ENCODE data around the gene DBNL. TPM values are rescaled to one million over a fixed set of nuclear protein-coding genes. Genes with fewer than 3 reads are reported as not detected.

Gene DBNL
- total RNA-seq, 1 donor from 2014 or later: 93.7 TPM

- DNase-seq (no peak), ATAC-seq (no peak)
- no peak for TF ChIP-seq CTCF (IDR thresholded peaks at IDR 0.05)
- no peaks in the 10 kb centered on the region for H3K9me3 ChIP-seq
- no peaks in the 10 kb centered on the region for H3K27me3 ChIP-seq
- H3K4me3 ChIP-seq: no peak overlapping the region
- no peaks in the 10 kb centered on the region for H3K4me1 ChIP-seq
- H3K27ac ChIP-seq: no peak overlapping the region
- intact Hi-C loops (cut with DNase I): no loop called here
- peaks cover 38% of the 10 kb centered on the region for H3K36me3 ChIP-seq
Observed at GRCh38 chr7:44107961-44108767, 63.7 kb downstream of the DBNL start.

GRCh38 chr7:44108768-44109750 is 64.6 kb downstream of the DBNL start:
- no peak for TF ChIP-seq CTCF (IDR thresholded peaks at IDR 0.05)
- Histone ChIP-seq H3K4me3 (no peak overlapping the region), H3K4me1 (no peaks in the 10 kb centered on the region), H3K9me3 (no peaks in the 10 kb centered on the region), H3K27me3 (no peaks in the 10 kb centered on the region), H3K27ac (no peak overlapping the region), H3K36me3 (peaks cover 38% of the 10 kb centered on the region)
- DNase-seq (no peak), ATAC-seq (no peak)
- intact Hi-C loops (cut with DNase I): no loop called here

- ATAC-seq: no peak
- no peak for TF ChIP-seq CTCF (IDR thresholded peaks at IDR 0.05)
- no peak overlapping the region for H3K4me3 ChIP-seq
- H3K27me3 ChIP-seq: no peaks in the 10 kb centered on the region
- H3K9me3 ChIP-seq: no peaks in the 10 kb centered on the region
- DNase-seq: no peak
- no peak overlapping the region for H3K27ac ChIP-seq
- intact Hi-C loops (cut with DNase I): no loop called here
- H3K36me3 ChIP-seq: peaks cover 47% of the 10 kb centered on the region
- no peaks in the 10 kb centered on the region for H3K4me1 ChIP-seq
Observed at GRCh38 chr7:44109991-44110390, 65.5 kb downstream of the DBNL start.

- H3K36me3 ChIP-seq: peaks cover 52% of the 10 kb centered on the region
- DNase-seq (no peak), ATAC-seq (no peak)
- H3K27ac ChIP-seq: no peak overlapping the region
- no peaks in the 10 kb centered on the region for H3K27me3 ChIP-seq
- H3K9me3 ChIP-seq: no peaks in the 10 kb centered on the region
- H3K4me1 ChIP-seq: no peaks in the 10 kb centered on the region
- no peak overlapping the region for H3K4me3 ChIP-seq
- intact Hi-C loops (cut with DNase I): no loop called here
- TF ChIP-seq CTCF (IDR thresholded peaks at IDR 0.05): no peak
Observed at GRCh38 chr7:44110719-44111635, 66.5 kb downstream of the DBNL start.

Small RNAs within 50 kb of the gene (microRNA-seq; reads per million reads assigned to microRNA genes)
- not detected for gene MIR6837 (ENCODE audit: borderline microRNAs expressed)
- 1.2 reads per million for gene MIR6838 (ENCODE audit: borderline microRNAs expressed)

Other genes starting within 250 kb of the DBNL start
- gene MRPS24, start 175.2 kb upstream of the DBNL start, total RNA-seq: 61.5 TPM
- 29.1 TPM for gene URGCP, start 138.1 kb upstream of the DBNL start, total RNA-seq
- gene UBE2D4, start 118.3 kb upstream of the DBNL start, total RNA-seq: 27.2 TPM
- gene SPDYE1, start 46.8 kb upstream of the DBNL start, total RNA-seq: not detected
- 1.1 TPM for gene PGAM2, start 20.9 kb downstream of the DBNL start, total RNA-seq
- 26.8 TPM for gene POLM, start 37.8 kb downstream of the DBNL start, total RNA-seq
- 272 TPM for gene AEBP1, start 59.6 kb downstream of the DBNL start, total RNA-seq
- gene POLD2, start 78.8 kb downstream of the DBNL start, total RNA-seq: 60.2 TPM
- 3.1 TPM for gene MYL7, start 96.6 kb downstream of the DBNL start, total RNA-seq
- gene GCK, start 144.7 kb downstream of the DBNL start, total RNA-seq: 0.23 TPM
- gene YKT6, start 156.3 kb downstream of the DBNL start, total RNA-seq: 54.7 TPM

All from upper lobe of right lung (tissue), 1 donor.